Activated T-helper 1 cell treated with anti-CD3 and anti-CD28 coated beads, Interleukin-12 subunit alpha, Interleukin-12 subunit beta, Interleukin-2, Interleukin-4 antibody, amounts not matched to agents 30 ng/mL and 10 ng/mL and 1 ng/mL, durations not matched to agents 14 hours and 24 hours and 36 hours (primary cell): ENCODE measurements around the gene ACVR1B. TPM values are rescaled to one million over a fixed set of nuclear protein-coding genes. Genes with fewer than 3 reads are reported as not detected.
A peak's percentile ranks its signal among the peaks of the same experiment; 100 is the strongest.

Experiments used
- DNase-seq: peaks from one replicate; pipeline ENCODE4 v3.0.0; 2021; ENCODE audit warnings: low spot score
- H3K27ac Mint-ChIP-seq: one replicate; pipeline ENCODE4 v1.8.0; 2021; ENCODE audit warnings: mild to moderate bottlenecking, mixed read lengths
- H3K27me3 Mint-ChIP-seq: one replicate; pipeline ENCODE4 v1.8.0; 2022; ENCODE audit warnings: mild to moderate bottlenecking, moderate library complexity, mixed read lengths; ENCODE audit not compliant: insufficient read depth
- H3K36me3 Mint-ChIP-seq: one replicate; pipeline ENCODE4 v1.8.0; 2021; ENCODE audit warnings: low read depth, mixed read lengths
- H3K4me1 Mint-ChIP-seq: one replicate; pipeline ENCODE4 v1.8.0; 2021; ENCODE audit warnings: low read depth, mixed read lengths
- H3K4me3 Mint-ChIP-seq: one replicate; pipeline ENCODE4 v1.8.0; 2021; ENCODE audit warnings: mild to moderate bottlenecking, moderate library complexity, mixed read lengths
- H3K9me3 Mint-ChIP-seq: one replicate; pipeline ENCODE4 v1.8.0; 2021; ENCODE audit warnings: mixed read lengths
- intact Hi-C: fragments of 100-400 bp; cut with micrococcal nuclease; formaldehyde crosslinking; loops from one replicate; pipeline ENCODE4 v1.15.1; 2024
- total RNA-seq: library from RNA; stranded (reverse); gene quantifications from 2 replicates; pipeline ENCODE4 v1.2.3, GENCODE V29; 2022

Gene ACVR1B
- total RNA-seq, 1 donor from 2014 or later, result 11.4 TPM

DNA sequence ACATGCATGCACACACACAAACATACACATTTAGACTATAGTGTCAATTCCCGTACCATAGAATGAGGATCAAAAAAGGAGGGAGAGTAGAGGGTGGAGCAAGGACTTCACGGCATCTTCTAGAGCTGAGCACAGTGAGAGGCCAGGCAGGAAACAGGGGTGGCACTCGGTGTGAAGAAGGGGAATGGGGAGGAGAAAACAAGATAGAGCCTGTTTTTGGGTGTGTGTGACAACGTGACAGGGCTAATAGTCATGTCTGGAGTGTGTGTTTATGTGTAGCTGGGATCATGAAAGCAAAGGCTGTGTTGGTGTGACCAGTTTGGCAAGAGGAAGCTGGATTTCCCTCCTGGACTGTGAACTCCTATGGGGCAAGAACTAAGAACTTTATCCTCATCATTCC lies 9.9 kb upstream of the ACVR1B start:
- intact Hi-C loops, result no loop called here
- H3K27me3 Mint-ChIP-seq, result peaks cover 21% of the 10 kb centered on the region
- H3K4me3 Mint-ChIP-seq, result no peak overlapping the region
- H3K9me3 Mint-ChIP-seq, result peaks cover 7% of the 10 kb centered on the region
- no peak overlapping the region for H3K27ac Mint-ChIP-seq
- DNase-seq, result no peak
- H3K4me1 Mint-ChIP-seq, result no peaks in the 10 kb centered on the region
- H3K36me3 Mint-ChIP-seq, result peaks cover 2% of the 10 kb centered on the region

DNA sequence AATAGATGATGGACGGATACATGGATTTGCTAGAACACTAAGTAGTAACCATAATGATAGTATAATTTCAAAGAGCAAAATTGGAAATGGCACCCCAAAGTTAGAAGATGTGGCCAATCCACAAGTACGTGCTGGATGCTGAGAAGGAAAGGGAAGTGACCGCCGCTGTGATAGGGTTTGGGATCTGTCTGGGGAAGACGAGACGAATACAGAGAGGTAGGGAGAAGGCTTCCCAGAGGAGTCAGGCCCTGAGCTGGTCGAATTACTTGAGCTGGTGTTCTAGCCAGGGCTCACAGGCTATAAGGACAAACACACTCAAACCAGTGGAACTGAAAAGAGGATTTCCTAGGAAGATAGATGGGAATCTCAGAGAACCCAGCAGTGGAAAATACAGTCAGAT lies 9.4 kb upstream of the ACVR1B start:
- Mint-ChIP-seq H3K4me1 (no peaks in the 10 kb centered on the region), H3K36me3 (peaks cover 2% of the 10 kb centered on the region), H3K4me3 (no peak overlapping the region), H3K27ac (no peak overlapping the region), H3K9me3 (peaks cover 7% of the 10 kb centered on the region), H3K27me3 (peaks cover 21% of the 10 kb centered on the region)
- no peak for DNase-seq
- intact Hi-C loops, result no loop called here

DNA sequence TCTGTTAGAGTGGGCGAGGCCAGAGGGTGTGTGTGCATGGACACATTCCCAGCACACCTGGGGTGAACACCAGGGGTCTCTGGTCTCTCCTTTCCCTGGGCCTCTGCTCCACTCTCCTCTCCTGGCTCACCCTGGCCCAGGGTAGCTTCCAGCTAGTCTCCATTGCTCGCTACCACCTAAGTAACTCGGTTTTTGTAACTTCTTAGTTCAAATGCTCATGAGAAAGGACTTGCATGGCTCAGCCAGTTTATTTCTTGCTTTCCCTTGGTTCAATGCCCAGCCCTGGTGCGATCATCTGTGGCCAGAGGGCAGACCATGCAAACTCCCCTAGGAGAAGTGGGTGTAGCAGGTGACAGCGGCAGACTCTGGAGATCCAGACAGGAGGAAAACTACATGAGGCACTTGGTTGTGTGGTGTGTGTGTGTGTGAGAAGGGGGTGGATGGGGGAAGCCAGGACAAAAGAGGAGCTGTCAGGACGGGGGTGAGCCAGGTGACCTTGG lies 8.9 kb upstream of the ACVR1B start:
- peaks cover 24% of the 10 kb centered on the region for H3K27me3 Mint-ChIP-seq
- intact Hi-C loops, result no loop called here
- H3K4me1 Mint-ChIP-seq, result no peaks in the 10 kb centered on the region
- H3K4me3 Mint-ChIP-seq, result no peak overlapping the region
- H3K9me3 Mint-ChIP-seq, result peaks cover 7% of the 10 kb centered on the region
- DNase-seq, result no peak
- H3K27ac Mint-ChIP-seq, result no peak overlapping the region
- peaks cover 2% of the 10 kb centered on the region for H3K36me3 Mint-ChIP-seq

DNA sequence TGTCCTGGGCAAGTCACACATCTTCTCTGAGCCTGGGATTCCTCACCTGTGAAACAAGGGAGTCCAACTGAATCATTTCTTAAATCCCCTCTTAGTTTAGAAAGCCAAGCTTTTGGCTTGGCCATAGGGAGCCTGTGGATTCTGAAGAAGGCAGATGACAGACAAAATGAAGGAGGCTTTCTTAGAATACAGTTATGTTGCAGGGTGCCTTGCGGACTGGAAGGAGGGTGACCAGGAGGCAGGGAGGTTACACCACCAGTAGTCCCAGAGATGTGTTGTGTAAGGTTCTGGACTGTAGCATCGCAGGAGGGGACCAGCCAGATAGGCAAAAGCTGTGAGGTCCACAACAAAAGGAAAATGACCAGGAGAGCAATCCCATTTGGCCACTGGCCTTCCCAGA lies 8.2 kb upstream of the ACVR1B start:
- H3K9me3 Mint-ChIP-seq, result peaks cover 7% of the 10 kb centered on the region
- peaks cover 2% of the 10 kb centered on the region for H3K36me3 Mint-ChIP-seq
- no peak overlapping the region for H3K4me3 Mint-ChIP-seq
- peaks cover 27% of the 10 kb centered on the region for H3K27me3 Mint-ChIP-seq
- intact Hi-C loops, result no loop called here
- no peak overlapping the region for H3K27ac Mint-ChIP-seq
- no peaks in the 10 kb centered on the region for H3K4me1 Mint-ChIP-seq
- no peak for DNase-seq

DNA sequence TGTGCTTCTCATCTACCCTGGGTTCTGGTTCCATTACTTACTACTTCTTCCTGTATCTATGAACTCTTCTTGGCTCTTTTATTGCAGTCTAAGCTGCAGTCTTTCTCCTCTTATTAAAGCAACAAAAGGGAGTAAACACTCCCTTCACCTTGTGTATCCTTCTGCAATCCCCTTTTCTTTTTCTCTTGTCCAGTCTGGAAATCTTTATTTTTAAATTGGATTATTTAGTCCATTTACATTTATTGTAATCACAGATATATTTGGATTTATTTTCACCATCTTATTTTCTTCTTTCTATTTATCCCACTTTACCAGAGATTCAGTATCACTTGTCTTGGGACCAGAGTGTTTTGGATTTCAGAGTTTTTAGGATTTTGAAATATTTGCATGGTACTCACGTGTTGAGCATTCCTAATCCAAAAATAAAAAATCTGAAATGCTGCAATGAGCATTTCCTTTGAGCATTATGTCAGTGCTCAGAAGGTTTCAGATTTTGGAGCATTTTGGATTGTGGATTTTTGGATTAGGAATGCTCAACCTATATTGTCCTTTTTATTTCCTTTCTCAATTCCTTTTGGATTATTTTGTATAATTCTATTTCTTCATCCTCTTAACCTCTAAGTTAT lies 6.8 kb upstream of the ACVR1B start:
- Mint-ChIP-seq H3K27ac (no peak overlapping the region), H3K4me1 (peaks cover under 1% of the 10 kb centered on the region), H3K36me3 (peaks cover 5% of the 10 kb centered on the region), H3K4me3 (no peak overlapping the region), H3K9me3 (peaks cover 7% of the 10 kb centered on the region), H3K27me3 (peaks cover 31% of the 10 kb centered on the region)
- intact Hi-C loops, result no loop called here
- no peak for DNase-seq

DNA sequence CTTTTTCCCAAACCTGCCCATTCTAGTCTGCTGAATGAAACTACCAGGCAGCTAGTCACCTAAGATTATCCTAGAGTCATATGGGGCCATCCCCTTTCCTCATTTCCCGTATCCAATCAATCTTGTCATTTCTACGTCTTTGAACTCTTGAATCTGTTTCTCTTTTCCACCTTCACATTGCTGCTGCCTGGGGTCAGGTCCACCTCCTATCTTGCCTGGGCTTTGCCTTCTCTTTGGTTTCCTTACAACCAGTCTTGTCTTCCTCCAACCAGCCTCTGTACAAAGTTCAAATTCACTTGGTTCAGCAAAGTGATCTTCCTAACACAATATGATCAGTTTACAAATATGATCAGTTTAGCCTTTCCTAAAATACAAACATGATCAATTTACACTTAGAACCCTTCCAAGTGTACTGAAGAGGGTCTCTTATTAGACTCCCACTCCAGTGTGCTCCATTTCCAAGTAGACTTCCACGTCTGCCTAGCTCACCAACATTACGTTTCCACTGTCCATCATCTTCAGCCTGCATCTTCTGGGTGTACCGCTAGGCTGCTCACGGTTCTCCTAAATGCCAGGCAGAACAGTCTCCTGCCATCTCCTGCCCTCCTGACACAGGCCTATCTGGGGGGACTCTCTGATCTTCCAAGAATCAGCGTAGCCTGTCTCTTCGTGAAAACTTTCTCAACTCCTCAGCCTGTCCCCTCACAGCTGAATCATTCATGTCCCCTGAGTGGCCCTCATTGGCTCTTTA lies 4.1 kb upstream of the ACVR1B start:
- Mint-ChIP-seq H3K4me1 (peaks cover 14% of the 10 kb centered on the region), H3K36me3 (peaks cover 5% of the 10 kb centered on the region), H3K27me3 (peaks cover 33% of the 10 kb centered on the region), H3K9me3 (peaks cover 7% of the 10 kb centered on the region), H3K4me3 (no peak overlapping the region), H3K27ac (no peak overlapping the region)
- DNase-seq, result no peak
- intact Hi-C loops, result no loop called here

DNA sequence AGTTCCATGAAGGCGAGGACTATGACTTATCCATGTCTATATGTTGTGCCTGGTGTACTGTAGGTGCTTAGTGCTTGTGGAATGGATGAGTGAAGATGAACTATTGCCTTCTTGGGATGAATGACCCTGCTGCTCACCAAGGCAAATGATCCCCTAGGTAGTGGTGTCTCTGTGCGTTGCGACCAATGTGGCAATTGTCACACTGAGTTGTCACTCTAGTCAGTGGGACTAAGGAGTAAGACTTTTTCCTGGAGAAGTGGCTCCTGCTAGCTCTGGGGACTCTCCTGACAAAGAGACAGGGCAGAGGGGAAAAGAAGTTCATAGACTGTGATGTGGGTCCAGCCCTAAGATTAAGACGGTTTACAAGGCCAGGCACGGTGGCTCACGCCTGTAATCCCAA lies 3.4 kb upstream of the ACVR1B start:
- intact Hi-C loops, result no loop called here
- peaks cover 30% of the 10 kb centered on the region for H3K27me3 Mint-ChIP-seq
- no peak overlapping the region for H3K27ac Mint-ChIP-seq
- peaks cover 7% of the 10 kb centered on the region for H3K9me3 Mint-ChIP-seq
- peaks cover 5% of the 10 kb centered on the region for H3K36me3 Mint-ChIP-seq
- H3K4me3 Mint-ChIP-seq, result no peak overlapping the region
- DNase-seq, result no peak
- H3K4me1 Mint-ChIP-seq, result peaks cover 20% of the 10 kb centered on the region

DNA sequence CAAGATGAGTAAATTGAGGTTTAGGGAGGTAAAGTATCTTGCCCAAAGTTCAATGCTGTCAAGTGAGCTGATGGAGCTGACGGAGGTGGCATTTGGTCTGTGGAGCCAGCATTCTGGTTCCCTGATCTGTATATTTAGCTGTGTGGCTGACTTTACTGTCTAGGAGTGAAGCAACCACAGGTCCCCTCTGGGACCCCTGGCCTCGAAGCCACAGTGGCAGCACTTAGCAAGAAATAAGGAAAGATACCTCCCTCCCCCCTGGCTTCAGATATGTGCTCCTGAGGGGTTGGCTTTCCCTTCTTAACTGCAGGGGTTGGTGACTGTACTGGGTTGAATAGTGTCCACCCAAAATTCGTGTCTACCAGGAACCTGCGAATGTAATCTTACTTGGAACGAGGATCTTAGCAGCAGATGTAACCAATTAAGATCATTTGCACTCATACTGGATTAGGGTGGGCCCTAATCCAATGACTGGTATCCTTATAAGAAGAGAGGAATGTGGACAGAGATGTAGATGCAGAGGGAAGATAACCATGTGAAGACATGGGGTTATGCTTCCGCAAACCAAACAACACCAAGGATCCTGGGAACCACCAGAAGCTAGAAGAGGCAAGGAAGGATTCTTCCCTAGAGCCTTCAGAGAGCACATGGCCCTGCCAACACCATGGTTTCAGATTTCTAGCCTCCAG lies 2.0 kb upstream of the ACVR1B start:
- no peak overlapping the region for H3K27ac Mint-ChIP-seq
- H3K4me1 Mint-ChIP-seq, result peaks cover 34% of the 10 kb centered on the region
- peaks cover 7% of the 10 kb centered on the region for H3K9me3 Mint-ChIP-seq
- peaks cover 2% of the 10 kb centered on the region for H3K36me3 Mint-ChIP-seq
- H3K27me3 Mint-ChIP-seq, result peaks cover 41% of the 10 kb centered on the region
- no peak for DNase-seq
- intact Hi-C loops, result loop anchor here (2.0 to 5.0 kb wide), 3 partner anchors 23 to 582 kb away; no protein-coding TSS in a partner anchor
- H3K4me3 Mint-ChIP-seq, result peak overlapping the region; percentile 54

DNA sequence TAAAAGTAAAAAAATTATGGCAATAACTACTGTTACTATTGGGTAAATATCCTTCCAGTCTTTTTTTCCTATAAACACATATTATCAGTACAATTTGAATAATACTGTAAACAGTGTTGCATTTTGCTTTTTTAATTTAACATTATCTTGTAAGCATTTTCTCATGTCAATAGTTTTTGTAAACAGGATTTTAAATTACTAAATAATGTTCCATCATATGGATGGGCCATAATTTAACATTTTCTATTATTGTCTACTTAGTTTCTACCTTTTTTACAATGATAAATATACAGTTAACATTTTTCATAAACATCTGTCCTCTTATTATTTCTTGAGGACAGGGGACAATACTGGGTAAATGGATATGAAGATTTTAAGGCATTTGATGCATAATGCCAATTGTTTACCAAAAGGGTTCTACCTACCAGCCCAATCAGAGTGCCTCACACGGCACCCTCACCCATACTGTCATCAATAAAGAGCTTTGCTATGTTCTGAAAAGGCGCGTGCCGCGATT lies 759 bp upstream of the ACVR1B start:
- intact Hi-C loops, result loop anchor here (1.0 to 5.0 kb wide), 7 partner anchors 21 to 583 kb away; partner anchors contain the start of genes NR4A1 and TAMALIN
- Mint-ChIP-seq H3K4me3 (peak overlapping the region; percentile 89), H3K4me1 (peaks cover 47% of the 10 kb centered on the region), H3K36me3 (peaks cover 4% of the 10 kb centered on the region), H3K9me3 (no peaks in the 10 kb centered on the region), H3K27me3 (peaks cover 40% of the 10 kb centered on the region), H3K27ac (peak overlapping the region; percentile 67)
- no peak for DNase-seq

DNA sequence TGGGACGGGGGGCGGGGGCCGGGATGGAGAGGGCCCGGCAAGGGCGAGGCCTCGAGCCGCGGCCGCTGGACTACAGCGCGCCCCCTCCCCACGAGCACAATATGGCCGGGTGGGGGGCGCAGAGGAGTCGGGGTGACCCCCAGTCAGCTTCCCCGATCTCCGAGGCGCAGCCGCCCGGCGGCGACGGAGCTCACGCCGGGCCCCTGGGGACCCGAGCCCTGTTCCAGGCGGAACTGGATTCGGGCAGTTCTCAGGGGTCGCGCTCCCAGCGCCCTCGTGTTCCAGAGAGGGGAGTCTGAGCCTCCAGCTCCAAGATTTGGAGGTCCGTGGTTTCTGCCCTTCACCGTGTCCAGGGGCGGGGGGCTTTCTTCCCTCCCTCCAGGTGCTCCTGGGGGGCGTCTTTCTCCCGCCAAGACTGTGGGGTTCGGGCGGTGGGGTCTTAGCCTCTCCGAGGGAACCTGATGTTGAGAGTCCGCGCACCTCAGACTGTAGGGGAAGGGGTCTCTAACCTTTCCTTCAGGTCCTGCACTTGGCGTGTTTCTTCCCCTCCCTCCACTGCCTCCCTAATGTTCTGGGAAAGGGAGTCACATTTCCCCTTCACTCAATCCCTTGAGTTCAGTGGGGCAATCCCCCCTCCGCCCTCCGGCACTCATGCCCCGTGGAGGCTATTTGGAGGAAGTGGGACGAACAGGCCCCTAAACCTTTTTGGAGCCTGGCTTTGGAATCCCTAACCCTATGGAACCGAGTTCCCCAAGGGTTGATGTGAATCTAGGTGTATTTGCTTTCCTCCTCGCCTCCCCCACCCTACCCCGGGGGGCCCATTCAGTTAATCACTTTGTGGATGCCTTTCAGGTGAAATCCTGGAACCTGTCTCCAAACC lies 584 bp downstream of the ACVR1B start:
- intact Hi-C loops, result loop anchor here (1.0 to 5.0 kb wide), 7 partner anchors 19 to 585 kb away; partner anchors contain the start of genes NR4A1 and TAMALIN
- DNase-seq, result no peak
- H3K27me3 Mint-ChIP-seq, result peaks cover 40% of the 10 kb centered on the region
- peaks cover 6% of the 10 kb centered on the region for H3K36me3 Mint-ChIP-seq
- H3K9me3 Mint-ChIP-seq, result no peaks in the 10 kb centered on the region
- H3K27ac Mint-ChIP-seq, result peak overlapping the region; percentile 40
- peaks cover 51% of the 10 kb centered on the region for H3K4me1 Mint-ChIP-seq
- H3K4me3 Mint-ChIP-seq, result peak overlapping the region; percentile 64

DNA sequence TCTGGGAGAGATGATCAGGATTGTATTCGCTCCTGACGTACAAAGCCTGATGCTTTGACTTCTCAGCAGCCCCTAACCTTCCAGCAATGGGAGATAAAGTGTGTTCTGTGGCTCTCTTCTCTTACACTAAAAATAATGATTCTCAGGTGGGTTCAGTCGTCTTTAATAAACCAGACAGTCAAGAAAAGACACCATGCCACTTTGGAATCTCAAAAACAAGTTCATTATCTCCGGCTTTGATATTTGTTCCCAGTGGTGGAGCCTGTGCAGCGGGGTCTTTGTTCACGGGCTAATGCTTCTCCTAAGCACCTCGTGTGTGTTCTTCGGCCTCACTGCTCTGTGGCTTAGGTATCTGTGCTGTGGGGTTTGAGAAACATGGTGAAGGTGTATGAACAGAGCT lies 1.6 kb downstream of the ACVR1B start:
- Mint-ChIP-seq H3K9me3 (no peaks in the 10 kb centered on the region), H3K27me3 (peaks cover 33% of the 10 kb centered on the region), H3K36me3 (peaks cover 6% of the 10 kb centered on the region), H3K27ac (no peak overlapping the region), H3K4me3 (peak overlapping the region; percentile 64), H3K4me1 (peaks cover 51% of the 10 kb centered on the region)
- intact Hi-C loops, result loop anchor here (5.0 kb wide), 1 partner anchor 586 kb away; no protein-coding TSS in a partner anchor
- DNase-seq, result no peak

DNA sequence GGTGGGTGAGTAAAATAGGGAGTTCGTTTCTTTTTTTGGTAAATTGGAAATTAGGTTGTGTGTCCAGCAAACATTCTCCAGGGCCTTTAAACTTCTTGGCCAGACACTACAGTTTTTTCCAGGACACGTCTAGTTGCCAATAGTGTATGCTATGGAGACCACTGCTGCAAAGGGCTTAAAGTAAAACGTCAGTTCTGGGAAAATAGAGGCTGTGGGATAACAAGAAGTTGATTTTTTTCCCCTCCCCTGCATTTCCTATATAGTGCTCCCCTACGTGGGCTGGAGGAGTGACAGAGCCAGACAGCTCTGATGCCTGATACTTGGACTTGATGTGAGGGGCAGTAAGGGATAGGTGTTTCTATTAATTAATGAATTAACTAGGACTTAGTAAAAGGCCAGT lies 2.4 kb downstream of the ACVR1B start:
- no peak for DNase-seq
- intact Hi-C loops, result loop anchor here (5.0 kb wide), 1 partner anchor 587 kb away; no protein-coding TSS in a partner anchor
- Mint-ChIP-seq H3K27ac (no peak overlapping the region), H3K9me3 (no peaks in the 10 kb centered on the region), H3K36me3 (peaks cover 6% of the 10 kb centered on the region), H3K27me3 (peaks cover 27% of the 10 kb centered on the region), H3K4me1 (peaks cover 51% of the 10 kb centered on the region), H3K4me3 (peak overlapping the region; percentile 24)
